HEK293 (cell line): ENCODE data around the gene CLASRP.

Experiments
- CTCF ChIP-seq: fragments of 450-650 bp; formaldehyde crosslinking; IDR thresholded peaks from 2 replicates; pipeline ENCODE4 v1.5.1; 2016; ENCODE audit warnings: missing biosample characterization, missing genetic modification characterization
- GLI2 ChIP-seq: fragments of 450-650 bp; formaldehyde crosslinking; IDR thresholded peaks from 2 replicates; pipeline ENCODE4; 2017; ENCODE audit warnings: missing biosample characterization, missing genetic modification characterization, low read depth, borderline replicate concordance
- KLF10 ChIP-seq: fragments of 450-650 bp; IDR thresholded peaks from 2 replicates; pipeline ENCODE4 v1.5.1; 2018; ENCODE audit warnings: missing biosample characterization, mild to moderate bottlenecking, missing genetic modification characterization
- REPIN1 ChIP-seq: fragments of 450-650 bp; formaldehyde crosslinking; IDR thresholded peaks from 2 replicates; pipeline ENCODE4 v1.5.1; 2017; ENCODE audit warnings: missing biosample characterization, missing genetic modification characterization, low read depth
- ZNF501 ChIP-seq: fragments of 450-650 bp; formaldehyde crosslinking; IDR thresholded peaks from 2 replicates; pipeline ENCODE4 v1.5.1; 2016; ENCODE audit warnings: missing biosample characterization, missing genetic modification characterization
- ZNF510 ChIP-seq: fragments of 450-650 bp; formaldehyde crosslinking; IDR thresholded peaks from 2 replicates; pipeline ENCODE4 v1.5.1; 2018; ENCODE audit warnings: mild to moderate bottlenecking, missing genetic modification characterization, missing biosample characterization; ENCODE audit not compliant: insufficient replicate concordance

GRCh38 chr19:45009625-45010255, 29.1 kb upstream of the CLASRP start:
- TF ChIP-seq ZNF501 (tag by site-specific recombination) = no peak
- no peak for TF ChIP-seq CTCF (tag by site-specific recombination)
- no peak for TF ChIP-seq KLF10 (tag by site-specific recombination)
- TF ChIP-seq ZNF510 = no peak
- TF ChIP-seq GLI2 (tag by site-specific recombination) = no peak
- no peak for TF ChIP-seq REPIN1 (tag by site-specific recombination)
